KBM-7 (cell line): ENCODE measurements around the gene TIAM2.
"Not testable (repeated sequence)": the region's sequence is repeated elsewhere in the genome, so short reads cannot be mapped to it uniquely, and the experiment has no call there.

Experiments used
- DNase-seq: peaks from one replicate; pipeline ENCODE4 v3.0.0-alpha.2; 2015
- in situ Hi-C: fragments of 300-500 bp; cut with MboI; formaldehyde crosslinking; loops from 2 replicates; pipeline ENCODE4 v1.14.3; 2020; ENCODE audit warnings: low sequenced_read_pairs, low pct_unique_long_range_greater_than_20kb, mixed read lengths

The TIAM2 gene

DNA sequence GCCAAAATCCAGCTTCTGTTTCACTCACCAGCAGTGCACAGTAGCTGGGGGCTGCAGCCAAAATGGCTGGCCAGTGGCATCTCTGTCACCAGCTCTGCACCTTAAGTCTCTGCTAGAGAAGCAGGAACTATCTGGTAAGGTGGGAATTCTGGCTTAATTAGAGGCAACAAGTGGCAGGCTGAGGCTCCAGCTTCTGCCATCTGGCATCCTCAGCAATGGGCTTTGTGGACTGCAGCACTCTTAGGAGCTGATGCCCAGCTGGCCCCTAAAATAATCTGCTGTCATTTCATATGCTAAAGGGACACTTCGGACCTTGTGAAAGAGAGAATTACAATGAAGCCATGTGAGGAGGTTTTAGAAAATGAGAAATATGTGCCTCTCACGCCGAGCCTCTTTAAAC is 264.1 kb downstream of the TIAM2 start:
- no peak for DNase-seq
- in situ Hi-C loops: no loop called here

GRCh38 chr6:155259897-155260296 is 264.8 kb downstream of the TIAM2 start:
- in situ Hi-C loops: no loop called here
- no peak for DNase-seq

DNA sequence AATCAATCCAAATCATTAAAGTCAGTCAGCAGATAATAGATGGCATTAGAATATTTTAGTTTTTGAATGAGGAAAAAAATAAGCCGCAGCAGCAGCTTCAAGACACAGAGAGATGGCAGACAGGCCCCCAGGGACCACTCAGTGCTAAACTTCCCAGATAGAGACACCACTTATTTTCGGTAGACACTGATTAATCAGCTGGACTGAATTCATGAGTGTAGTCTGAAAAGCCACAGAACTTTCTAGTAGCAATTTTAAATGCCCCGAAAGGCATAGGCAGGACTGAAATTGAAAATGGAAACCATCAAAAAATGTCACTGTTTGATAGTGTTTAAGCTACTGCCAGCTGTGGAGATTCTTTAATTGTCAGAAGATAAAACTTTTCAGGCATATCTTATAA is 265.6 kb downstream of the TIAM2 start:
- no peak for DNase-seq
- in situ Hi-C loops: no loop called here

DNA sequence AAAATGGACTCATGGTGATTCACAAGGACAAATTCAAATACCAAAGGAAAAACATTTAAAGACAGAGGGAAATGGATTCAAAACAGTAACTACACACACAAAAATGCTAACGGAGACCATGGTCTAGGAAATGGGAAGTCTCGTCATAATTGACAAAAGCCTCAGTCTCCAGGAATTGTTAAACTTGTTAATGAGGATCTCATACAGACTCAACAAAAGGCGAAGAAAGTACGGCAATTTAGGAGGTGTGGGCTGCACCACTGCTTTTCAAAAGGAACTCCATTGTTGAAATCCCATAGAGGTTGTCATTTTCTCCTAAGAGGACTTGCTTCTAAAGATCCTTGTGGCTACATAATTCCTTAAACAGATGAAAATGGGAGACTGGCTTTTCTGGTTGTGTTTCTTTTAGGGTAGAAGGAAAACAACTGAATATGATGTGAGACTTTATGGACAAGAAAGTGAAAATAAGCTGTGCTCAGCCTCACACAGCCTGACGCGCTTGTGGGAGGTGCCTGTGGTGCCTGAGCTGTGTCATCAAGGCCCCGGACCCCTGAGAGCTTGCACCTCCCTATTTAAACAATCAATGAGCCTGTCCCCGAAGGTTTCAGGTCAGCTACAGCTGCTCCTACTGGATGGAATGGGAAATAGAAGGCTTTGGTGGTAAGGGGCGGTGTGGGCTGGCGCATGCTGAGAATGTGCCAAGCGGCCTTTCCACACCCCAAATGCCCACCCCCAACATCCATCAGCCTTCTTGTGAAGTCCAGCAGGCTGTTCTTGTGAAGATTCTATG is 266.2 kb downstream of the TIAM2 start:
- no peak for DNase-seq
- in situ Hi-C loops: no loop called here

GRCh38 chr6:155262655-155263054 is 267.5 kb downstream of the TIAM2 start:
- no peak for DNase-seq
- in situ Hi-C loops: no loop called here

GRCh38 chr6:155263373-155264063 is 268.4 kb downstream of the TIAM2 start, which contains the start of gene CLDN20:
CLDN20 (plus strand) TSS chr6:155264013; CDS start chr6:155275720, 11,707 bp downstream.
- DNase-seq: no peak
- in situ Hi-C loops: no loop called here

GRCh38 chr6:155264693-155265320 is 269.7 kb downstream of the TIAM2 start:
- in situ Hi-C loops: no loop called here
- no peak for DNase-seq

DNA sequence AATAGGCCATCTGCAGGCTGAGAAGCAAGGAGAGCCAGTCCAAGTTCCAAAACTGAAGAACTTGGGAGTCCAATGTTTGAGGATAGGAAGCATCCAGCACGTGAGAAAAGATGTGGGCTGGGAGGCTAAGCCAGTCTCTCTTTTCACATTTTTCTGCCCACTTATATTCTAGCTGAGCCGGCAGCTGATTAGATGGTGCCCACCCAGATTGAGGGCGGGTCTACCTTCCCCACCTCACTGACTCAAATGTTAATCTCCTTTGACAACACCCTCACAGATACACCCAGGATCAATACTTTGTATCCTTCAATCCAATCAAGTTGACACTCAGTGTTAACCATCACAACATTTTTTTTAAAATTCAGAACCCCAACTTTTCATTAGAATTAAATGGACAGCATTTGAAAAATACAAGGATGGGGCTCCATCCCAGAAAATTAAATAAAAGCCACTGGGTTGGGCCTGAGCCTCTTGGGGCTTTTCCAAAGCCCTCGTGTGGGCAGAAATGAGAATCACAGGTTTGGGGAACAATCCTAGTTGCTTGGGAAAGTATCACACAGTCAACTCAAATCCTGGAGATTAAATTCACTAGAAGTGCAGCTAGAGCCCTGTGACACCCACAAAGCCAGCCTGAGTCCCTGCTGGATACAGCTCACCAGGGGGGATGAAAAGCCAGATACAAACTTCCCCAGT is 270.9 kb downstream of the TIAM2 start:
- in situ Hi-C loops: no loop called here
- DNase-seq: no peak

DNA sequence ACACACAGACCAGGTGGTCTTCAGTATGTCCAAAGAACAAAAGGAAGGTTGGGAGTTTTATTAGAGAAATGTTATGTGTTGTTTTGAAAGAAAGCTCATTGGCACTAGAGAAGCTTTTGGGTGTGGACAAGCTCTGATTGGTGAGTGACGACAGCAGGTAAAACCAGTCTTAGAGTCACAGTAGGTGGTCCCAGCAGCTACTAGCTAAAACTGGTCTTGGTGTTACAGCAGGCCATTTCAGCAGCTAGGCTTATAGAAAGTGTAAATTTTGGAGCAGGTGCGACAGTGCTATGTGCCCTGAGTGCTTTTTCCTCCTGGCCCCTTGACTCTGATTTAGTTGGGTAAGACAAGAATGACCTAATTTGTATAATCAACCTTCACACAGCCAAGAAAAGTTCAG is 272.3 kb downstream of the TIAM2 start:
- in situ Hi-C loops: no loop called here
- DNase-seq: no peak

DNA sequence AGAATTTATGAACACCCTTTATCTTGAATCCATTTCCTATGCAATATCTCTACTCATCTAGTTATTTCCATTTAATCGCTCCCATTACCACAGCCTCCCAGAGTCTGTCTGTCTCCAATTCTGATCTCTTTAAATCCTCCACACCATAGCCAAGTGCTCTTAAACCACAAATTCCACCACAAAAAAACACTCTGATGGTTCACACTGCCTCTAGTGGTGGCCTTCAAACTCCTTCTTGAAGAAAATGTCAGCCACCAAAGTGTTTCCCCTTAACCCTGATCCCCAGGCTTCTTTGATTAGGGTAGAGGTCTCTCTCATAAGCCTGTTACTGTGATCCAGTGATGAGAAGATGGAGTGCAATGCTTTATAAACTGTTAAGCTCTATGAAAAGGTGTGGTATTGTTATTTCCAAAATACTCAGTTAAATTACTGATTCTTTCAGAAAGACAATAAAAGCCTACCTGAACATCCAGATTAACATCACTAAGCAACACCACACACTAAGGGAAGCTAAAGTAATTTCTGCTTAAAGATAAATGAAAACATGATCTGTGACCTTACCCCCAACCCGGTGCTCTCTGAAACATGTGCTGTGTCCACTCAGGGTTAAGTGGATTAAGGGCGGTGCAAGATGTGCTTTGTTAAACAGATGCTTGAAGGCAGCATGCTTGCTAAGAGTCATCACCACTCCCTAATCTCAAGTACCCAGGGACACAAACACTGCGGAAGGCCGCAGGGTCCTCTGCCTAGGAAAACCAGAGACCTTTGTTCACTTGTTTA is 273.2 kb downstream of the TIAM2 start:
- DNase-seq: peak; percentile 66
- in situ Hi-C loops: not testable (repeated sequence)

- in situ Hi-C loops: no loop called here
- no peak for DNase-seq
These were observed 274.6 kb downstream of the TIAM2 start for GRCh38 chr6:155269765-155270164.

GRCh38 chr6:155270561-155271091 is 275.5 kb downstream of the TIAM2 start:
- DNase-seq: no peak
- in situ Hi-C loops: no loop called here

DNA sequence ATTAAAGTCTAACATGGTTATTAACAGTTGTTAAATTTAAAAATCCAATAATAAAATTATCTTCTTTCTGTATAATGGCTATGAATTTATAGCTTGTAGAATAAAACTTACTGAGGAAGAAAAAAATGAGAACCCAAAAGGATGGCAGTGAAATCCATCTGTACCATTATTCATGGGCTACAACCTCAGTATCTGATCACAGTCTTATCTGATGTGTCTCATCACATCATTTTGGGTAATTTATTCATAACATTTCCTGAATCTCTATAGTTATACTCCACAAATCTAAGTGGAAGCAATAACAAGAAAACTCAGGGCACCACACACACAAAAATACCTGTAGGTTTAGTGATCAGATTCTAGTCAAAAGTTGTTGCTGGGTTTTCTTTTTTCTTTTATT is 276.0 kb downstream of the TIAM2 start:
- in situ Hi-C loops: no loop called here
- no peak for DNase-seq

DNA sequence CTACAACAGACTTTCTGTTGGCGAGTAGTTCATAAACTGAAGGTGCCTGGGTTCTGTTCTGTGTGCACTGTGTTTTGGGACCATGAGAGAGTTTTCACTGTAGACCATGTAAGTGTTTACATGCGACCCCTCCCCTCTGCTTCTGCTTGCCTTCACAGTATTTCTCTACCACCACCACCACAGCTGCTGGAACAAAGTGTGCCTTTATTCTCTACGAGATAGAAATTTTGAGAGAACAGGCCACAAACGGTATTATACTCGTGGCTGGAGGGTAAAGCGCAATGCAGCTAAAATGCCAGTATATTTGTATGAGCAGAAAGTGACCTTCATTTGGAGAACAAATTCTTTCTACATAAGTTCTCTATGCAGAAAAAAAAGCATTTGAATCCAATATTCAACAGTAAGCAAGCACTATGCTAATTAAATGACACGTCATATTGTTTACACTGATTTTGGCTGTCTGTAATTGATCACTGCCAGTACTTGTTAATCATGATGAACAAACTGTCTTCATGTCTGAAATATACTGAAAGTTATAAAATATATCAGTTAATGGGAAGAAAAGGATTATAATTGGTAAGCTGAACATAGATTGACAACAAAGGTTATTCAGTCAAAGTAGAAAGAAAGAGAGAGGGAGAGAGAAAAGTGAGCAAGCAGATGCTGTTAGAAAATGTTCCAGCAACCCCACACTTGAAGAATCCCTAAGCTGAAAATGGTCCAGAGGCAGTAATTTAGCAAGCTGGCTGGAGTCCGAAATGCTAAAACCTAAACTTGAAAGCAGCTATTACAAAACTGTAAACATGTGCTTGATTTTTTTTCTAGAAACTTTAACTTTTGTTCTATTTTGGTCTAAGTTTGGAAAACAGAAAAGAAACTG is 277.5 kb downstream of the TIAM2 start:
- DNase-seq: no peak
- in situ Hi-C loops: no loop called here

DNA sequence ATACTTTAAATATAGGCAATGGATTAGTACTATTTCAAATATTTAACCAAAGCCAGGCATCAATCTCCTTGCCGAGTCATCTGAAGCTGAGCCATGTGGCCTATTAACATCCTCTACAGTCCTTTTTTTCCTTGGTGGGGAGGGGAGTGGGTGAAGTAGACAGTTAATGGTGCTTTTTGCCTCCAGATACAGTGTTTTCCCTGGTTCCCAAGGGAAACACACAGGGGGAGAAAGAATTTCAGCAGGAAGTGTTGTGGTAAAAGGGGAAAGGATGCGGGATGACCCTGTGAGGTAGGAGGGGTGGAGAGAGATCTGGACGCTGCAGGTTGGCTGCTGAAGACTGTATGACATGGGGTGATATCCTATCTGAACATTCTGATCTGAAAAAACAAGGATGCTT is 278.3 kb downstream of the TIAM2 start:
- in situ Hi-C loops: no loop called here
- DNase-seq: no peak

- no peak for DNase-seq
- in situ Hi-C loops: no loop called here
These were observed 279.0 kb downstream of the TIAM2 start for GRCh38 chr6:155274106-155274505.

- in situ Hi-C loops: no loop called here
- no peak for DNase-seq
These were observed 279.4 kb downstream of the TIAM2 start for GRCh38 chr6:155274533-155274932.
